CD4-positive, CD25-positive, alpha-beta regulatory T cell (primary cell): ENCODE measurements around the gene PON2. TPM values are rescaled to one million over a fixed set of nuclear protein-coding genes. Genes with fewer than 3 reads are reported as not detected.

Experiments used
- ATAC-seq, 2 donors: fragments of 150-1000 bp; cut with Tn5 transposase; one replicate each; pipeline ENCODE4 v1.10.0; 2021; ENCODE audit warnings: low read depth in 2 of 2, moderate number of reproducible peaks in 2 of 2, moderate library complexity in 1 of 2
- DNase-seq, 3 donors: peaks; one replicate each; pipeline versions ENCODE4 v3.0.0 to v3.0.0-alpha.2; 2012 to 2022; ENCODE audit warnings: mixed read lengths in 1 of 3
- H3K27ac ChIP-seq: one replicate; pipeline ENCODE4 v1.7.0; 2013; ENCODE audit warnings: mild to moderate bottlenecking, low read length; ENCODE audit not compliant: insufficient read depth, poor library complexity, severe bottlenecking
- H3K27me3 ChIP-seq: one replicate; pipeline ENCODE4 v1.7.0; 2013; ENCODE audit warnings: low read length; ENCODE audit not compliant: control insufficient read depth, insufficient read depth
- H3K36me3 ChIP-seq: one replicate; pipeline ENCODE4 v1.7.0; 2013; ENCODE audit warnings: mild to moderate bottlenecking, low read length, moderate library complexity; ENCODE audit not compliant: control insufficient read depth, insufficient read depth
- H3K4me1 ChIP-seq: 2 replicates; pipeline ENCODE4 v1.7.0; 2013; ENCODE audit warnings: mild to moderate bottlenecking, low read length; ENCODE audit not compliant: insufficient read depth, control insufficient read depth, poor library complexity, severe bottlenecking
- H3K4me3 ChIP-seq: one replicate; pipeline ENCODE4 v1.7.0; 2013; ENCODE audit warnings: low read depth, mild to moderate bottlenecking, low read length, moderate library complexity
- H3K9me3 ChIP-seq, 2 experiments: 1 replicate in 1 of 2; 2 replicates in 1 of 2; pipeline ENCODE4 v1.7.0; 2013; ENCODE audit warnings: low read length in 2 of 2, mild to moderate bottlenecking in 1 of 2, moderate library complexity in 1 of 2; ENCODE audit not compliant: control insufficient read depth in 2 of 2
- H3K27ac Mint-ChIP-seq, 3 donors: one replicate each; pipeline ENCODE4 v1.8.0; 2020 to 2022; ENCODE audit warnings: mild to moderate bottlenecking in 3 of 3, mixed read lengths in 3 of 3, moderate library complexity in 2 of 3
- H3K27me3 Mint-ChIP-seq: one replicate; pipeline ENCODE4 v1.8.0; 2022; ENCODE audit warnings: mild to moderate bottlenecking, mixed read lengths
- H3K36me3 Mint-ChIP-seq: one replicate; pipeline ENCODE4 v1.8.0; 2020; ENCODE audit warnings: mixed read lengths
- H3K4me1 Mint-ChIP-seq, 4 donors: one replicate each; pipeline ENCODE4 v1.8.0; 2020 to 2022; ENCODE audit warnings: mixed read lengths in 4 of 4, mild to moderate bottlenecking in 1 of 4
- H3K4me3 Mint-ChIP-seq, 4 donors: one replicate each; pipeline ENCODE4 v1.8.0; 2020 to 2022; ENCODE audit warnings: mild to moderate bottlenecking in 4 of 4, mixed read lengths in 4 of 4, moderate library complexity in 3 of 4
- H3K9me3 Mint-ChIP-seq, 7 donors: one replicate each; pipeline ENCODE4 v1.8.0; 2020 to 2022; ENCODE audit warnings: mixed read lengths in 7 of 7, mild to moderate bottlenecking in 3 of 7, moderate library complexity in 2 of 7
- polyA plus RNA-seq, 4 donors: library from polyadenylated mRNA; unstranded; fragments of 300-500 nt; fragmentation: Illumina TruSeq; gene quantifications; one replicate each; pipeline ENCODE4 v1.2.3, GENCODE V29; 2021
- total RNA-seq: library from RNA; stranded (reverse); gene quantifications from one replicate; pipeline ENCODE4 v1.2.3, GENCODE V29; 2022

The PON2 gene
- total and polyA plus RNA-seq, 5 donors from 2014 or later: 1.1 to 3.7 (median 2.5) TPM

- no peaks in the 10 kb centered on the region for H3K36me3 ChIP-seq
- H3K4me1 ChIP-seq: no peaks in the 10 kb centered on the region
- Mint-ChIP-seq H3K4me1 (peaks cover 0 to 10% (median 2%) of the 10 kb centered on the region in 4 donors), H3K9me3 (peaks cover 0 to 2% (median 0%) of the 10 kb centered on the region in 7 donors), H3K27me3 (peaks cover 4% of the 10 kb centered on the region), H3K27ac (no peak overlapping the region), H3K36me3 (no peaks in the 10 kb centered on the region), H3K4me3 (no peak overlapping the region)
- no peak overlapping the region for H3K27ac ChIP-seq
- DNase-seq (no peak), ATAC-seq (no peak)
- no peak overlapping the region for H3K4me3 ChIP-seq
- no peaks in the 10 kb centered on the region for H3K27me3 ChIP-seq
- no peaks in the 10 kb centered on the region for H3K9me3 ChIP-seq
Measured at GRCh38 chr7:95429241-95429990, 5.4 kb downstream of the PON2 start.

- H3K4me3 Mint-ChIP-seq: no peak overlapping the region
- H3K27ac ChIP-seq: no peak overlapping the region
- no peak for ATAC-seq
- H3K36me3 Mint-ChIP-seq: no peaks in the 10 kb centered on the region
- H3K4me3 ChIP-seq: no peak overlapping the region
- no peaks in the 10 kb centered on the region for H3K9me3 Mint-ChIP-seq
- H3K9me3 ChIP-seq: no peaks in the 10 kb centered on the region
- H3K4me1 ChIP-seq: no peaks in the 10 kb centered on the region
- no peaks in the 10 kb centered on the region for H3K27me3 ChIP-seq
- H3K36me3 ChIP-seq: no peaks in the 10 kb centered on the region
- no peak overlapping the region for H3K27ac Mint-ChIP-seq
- DNase-seq: no peak
- peaks cover 0 to 3% (median 0%) of the 10 kb centered on the region in 4 donors for H3K4me1 Mint-ChIP-seq
- peaks cover 4% of the 10 kb centered on the region for H3K27me3 Mint-ChIP-seq
Measured at GRCh38 chr7:95427914-95428516, 6.8 kb downstream of the PON2 start.

GRCh38 chr7:95427166-95427565 is 7.7 kb downstream of the PON2 start:
- H3K4me3 ChIP-seq: no peak overlapping the region
- ATAC-seq: no peak
- H3K36me3 ChIP-seq: no peaks in the 10 kb centered on the region

GRCh38 chr7:95425694-95426093 is 9.1 kb downstream of the PON2 start:
- no peak overlapping the region for H3K27ac Mint-ChIP-seq
- no peak for ATAC-seq

More at GRCh38 chr7:95427166-95427565, 7.7 kb downstream of the PON2 start:
- H3K27ac Mint-ChIP-seq: no peak overlapping the region
- Histone ChIP-seq H3K27me3 (no peaks in the 10 kb centered on the region), H3K9me3 (no peaks in the 10 kb centered on the region), H3K4me1 (no peaks in the 10 kb centered on the region), H3K27ac (no peak overlapping the region)
- H3K9me3 Mint-ChIP-seq: no peaks in the 10 kb centered on the region
- peaks cover 4% of the 10 kb centered on the region for H3K27me3 Mint-ChIP-seq
- no peaks in the 10 kb centered on the region for H3K4me1 Mint-ChIP-seq
- DNase-seq: no peak
- H3K36me3 Mint-ChIP-seq: no peaks in the 10 kb centered on the region
- no peak overlapping the region for H3K4me3 Mint-ChIP-seq

GRCh38 chr7:95424716-95425115 is 10.1 kb downstream of the PON2 start:
- Histone ChIP-seq H3K27me3 (no peaks in the 10 kb centered on the region), H3K36me3 (no peaks in the 10 kb centered on the region), H3K9me3 (no peaks in the 10 kb centered on the region), H3K4me3 (no peak overlapping the region), H3K27ac (no peak overlapping the region), H3K4me1 (no peaks in the 10 kb centered on the region)
- H3K27me3 Mint-ChIP-seq: peaks cover 5% of the 10 kb centered on the region
- no peaks in the 10 kb centered on the region for H3K9me3 Mint-ChIP-seq
- peaks cover 0 to 3% (median 0%) of the 10 kb centered on the region in 4 donors for H3K4me1 Mint-ChIP-seq
- no peaks in the 10 kb centered on the region for H3K36me3 Mint-ChIP-seq
- DNase-seq (no peak), ATAC-seq (no peak)
- H3K27ac Mint-ChIP-seq: no peak overlapping the region
- no peak overlapping the region for H3K4me3 Mint-ChIP-seq

More at GRCh38 chr7:95425694-95426093, 9.1 kb downstream of the PON2 start:
- Mint-ChIP-seq H3K4me3 (no peak overlapping the region), H3K4me1 (peaks cover 0 to 3% (median 0%) of the 10 kb centered on the region in 4 donors), H3K27me3 (peaks cover 5% of the 10 kb centered on the region), H3K36me3 (no peaks in the 10 kb centered on the region), H3K9me3 (no peaks in the 10 kb centered on the region)
- Histone ChIP-seq H3K4me1 (no peaks in the 10 kb centered on the region), H3K27ac (no peak overlapping the region), H3K9me3 (no peaks in the 10 kb centered on the region), H3K36me3 (no peaks in the 10 kb centered on the region), H3K27me3 (no peaks in the 10 kb centered on the region), H3K4me3 (no peak overlapping the region)
- DNase-seq: no peak

GRCh38 chr7:95421847-95422444 is 12.9 kb downstream of the PON2 start:
- Histone ChIP-seq H3K27ac (no peak overlapping the region), H3K27me3 (no peaks in the 10 kb centered on the region), H3K36me3 (no peaks in the 10 kb centered on the region), H3K4me3 (no peak overlapping the region), H3K4me1 (no peaks in the 10 kb centered on the region), H3K9me3 (no peaks in the 10 kb centered on the region)
- no peak for DNase-seq
- Mint-ChIP-seq H3K4me1 (peaks cover 0 to 3% (median 0%) of the 10 kb centered on the region in 4 donors), H3K36me3 (no peaks in the 10 kb centered on the region), H3K4me3 (no peak overlapping the region), H3K27ac (peak overlapping the region in 1 of 3 donors; percentile 51), H3K9me3 (no peaks in the 10 kb centered on the region), H3K27me3 (peaks cover 5% of the 10 kb centered on the region)
- ATAC-seq: no peak

- DNase-seq: no peak
Measured at GRCh38 chr7:95421000-95421846, 13.6 kb downstream of the PON2 start.

More at GRCh38 chr7:95421000-95421846, 13.6 kb downstream of the PON2 start:
- Mint-ChIP-seq H3K27ac (peak overlapping the region in 1 of 3 donors; percentile 51), H3K27me3 (peaks cover 5% of the 10 kb centered on the region), H3K4me1 (peaks cover 0 to 3% (median 0%) of the 10 kb centered on the region in 4 donors), H3K36me3 (no peaks in the 10 kb centered on the region), H3K4me3 (no peak overlapping the region), H3K9me3 (no peaks in the 10 kb centered on the region)
- Histone ChIP-seq H3K27me3 (no peaks in the 10 kb centered on the region), H3K27ac (no peak overlapping the region), H3K36me3 (no peaks in the 10 kb centered on the region), H3K4me1 (no peaks in the 10 kb centered on the region), H3K4me3 (no peak overlapping the region), H3K9me3 (no peaks in the 10 kb centered on the region)
- ATAC-seq: no peak
